Nucleus accumbens (tissue), 56 donors: Measurements from ENCODE around the gene STARD5.
"Not testable (repeated sequence)": the region's sequence is repeated elsewhere in the genome, so short reads cannot be mapped to it uniquely, and the experiment has no call there.

ENCODE experiments used
- DNase-seq, 56 donors: peaks; one replicate each; lab custom pipeline; 2025; lab: John Stamatoyannopoulos, UW

Gene STARD5

GRCh38 chr15:81323944-81324881 lies at the start of gene STARD5:
Gene STARD5, minus strand, starts transcription at chr15:81324141. Its CDS starts 42 bp downstream, at chr15:81324099.
- peak; percentile 44 to 99 (median 96) for DNase-seq

GRCh38 chr15:81373176-81373575 lies 49.2 kb upstream of the STARD5 start:
- DNase-seq = no peak

- no peak for DNase-seq
Observed at GRCh38 chr15:81372575-81372974, 48.6 kb upstream of the STARD5 start.

- DNase-seq = no peak
Observed at GRCh38 chr15:81363718-81364500, 40.0 kb upstream of the STARD5 start.

- no peak for DNase-seq
Observed at GRCh38 chr15:81363276-81363675, 39.3 kb upstream of the STARD5 start.

GRCh38 chr15:81362790-81363189 lies 38.8 kb upstream of the STARD5 start:
- DNase-seq = no peak

- no peak for DNase-seq
Observed at GRCh38 chr15:81361891-81362290, 38.0 kb upstream of the STARD5 start.

GRCh38 chr15:81360491-81360890 lies 36.5 kb upstream of the STARD5 start:
- DNase-seq = no peak

- DNase-seq = no peak
Observed at GRCh38 chr15:81358248-81358647, 34.3 kb upstream of the STARD5 start.

GRCh38 chr15:81357180-81357686 lies 33.3 kb upstream of the STARD5 start:
- DNase-seq = no peak

- no peak for DNase-seq
Observed at GRCh38 chr15:81356252-81356651, 32.3 kb upstream of the STARD5 start.

- DNase-seq = no peak
Observed at GRCh38 chr15:81351651-81352050, 27.7 kb upstream of the STARD5 start.

GRCh38 chr15:81349271-81349670 lies 25.3 kb upstream of the STARD5 start:
- DNase-seq = no peak

GRCh38 chr15:81348691-81349090 lies 24.8 kb upstream of the STARD5 start:
- not testable (repeated sequence) for DNase-seq

GRCh38 chr15:81347910-81348309 lies 24.0 kb upstream of the STARD5 start:
- no peak for DNase-seq

- no peak for DNase-seq
Observed at GRCh38 chr15:81346611-81347010, 22.7 kb upstream of the STARD5 start.

- DNase-seq = no peak
Observed at GRCh38 chr15:81343371-81343770, 19.4 kb upstream of the STARD5 start.

- DNase-seq = no peak
Observed at GRCh38 chr15:81341351-81341750, 17.4 kb upstream of the STARD5 start.

- DNase-seq = no peak
Observed at GRCh38 chr15:81339851-81340250, 15.9 kb upstream of the STARD5 start.

- DNase-seq = no peak
Observed at GRCh38 chr15:81339321-81339720, 15.4 kb upstream of the STARD5 start.
